ENCODE data around the gene LACC1.

DNA sequence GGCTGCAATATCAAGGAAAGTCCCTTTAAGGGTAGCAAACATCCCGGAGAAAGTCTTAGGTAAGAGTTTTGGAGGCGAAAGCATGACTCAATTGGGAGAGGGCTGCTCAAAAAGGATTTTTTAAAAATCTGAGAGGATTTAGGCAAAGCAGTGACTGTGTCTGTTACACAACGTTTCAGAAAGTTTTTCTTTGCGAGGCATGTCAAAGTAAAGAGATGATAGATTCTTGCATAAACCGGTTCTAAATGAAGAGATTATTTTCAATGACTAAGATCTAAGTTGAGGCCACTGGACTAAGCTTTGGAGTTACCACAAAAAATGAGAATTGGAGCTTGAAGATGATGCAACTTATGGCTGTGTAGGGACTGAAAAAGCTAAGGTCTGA, 49.2 kb upstream of the LACC1 start:
- TF ChIP-seq POLR2A (IDR thresholded peaks at IDR 0.05; ENCODE audit: low read length) (no peak), GATA1 (IDR thresholded peaks at IDR 0.05; ENCODE audit: low read depth, low read length) (no peak)
